ENCODE data around the gene EXOSC7.

DNA sequence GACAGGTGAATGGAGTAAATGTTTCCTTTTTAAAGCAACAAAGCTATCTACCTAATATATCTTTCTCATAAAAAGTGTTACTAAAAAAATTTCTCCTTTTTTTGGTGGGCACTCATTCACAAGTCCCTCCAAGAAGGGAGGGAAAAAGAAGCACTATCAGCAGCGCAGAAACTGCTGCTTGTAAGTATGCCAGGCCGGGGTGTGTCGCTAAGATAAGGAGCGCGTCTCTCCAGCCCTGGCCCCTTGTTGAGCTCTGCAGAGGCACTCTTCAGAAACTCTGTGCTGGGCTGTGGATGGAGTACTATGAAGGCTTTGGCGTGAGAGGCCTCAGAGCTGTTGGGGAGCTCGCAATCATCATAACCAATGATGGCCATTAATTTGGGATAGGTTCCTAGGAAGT is 49.1 kb upstream of the EXOSC7 start:
- TF ChIP-seq, protein P1, sequence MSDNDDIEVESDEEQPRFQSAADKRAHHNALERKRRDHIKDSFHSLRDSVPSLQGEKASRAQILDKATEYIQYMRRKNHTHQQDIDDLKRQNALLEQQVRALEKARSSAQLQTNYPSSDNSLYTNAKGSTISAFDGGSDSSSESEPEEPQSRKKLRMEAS (IDR thresholded peaks at IDR 0.05), result no peak
- TF ChIP-seq, protein P2, sequence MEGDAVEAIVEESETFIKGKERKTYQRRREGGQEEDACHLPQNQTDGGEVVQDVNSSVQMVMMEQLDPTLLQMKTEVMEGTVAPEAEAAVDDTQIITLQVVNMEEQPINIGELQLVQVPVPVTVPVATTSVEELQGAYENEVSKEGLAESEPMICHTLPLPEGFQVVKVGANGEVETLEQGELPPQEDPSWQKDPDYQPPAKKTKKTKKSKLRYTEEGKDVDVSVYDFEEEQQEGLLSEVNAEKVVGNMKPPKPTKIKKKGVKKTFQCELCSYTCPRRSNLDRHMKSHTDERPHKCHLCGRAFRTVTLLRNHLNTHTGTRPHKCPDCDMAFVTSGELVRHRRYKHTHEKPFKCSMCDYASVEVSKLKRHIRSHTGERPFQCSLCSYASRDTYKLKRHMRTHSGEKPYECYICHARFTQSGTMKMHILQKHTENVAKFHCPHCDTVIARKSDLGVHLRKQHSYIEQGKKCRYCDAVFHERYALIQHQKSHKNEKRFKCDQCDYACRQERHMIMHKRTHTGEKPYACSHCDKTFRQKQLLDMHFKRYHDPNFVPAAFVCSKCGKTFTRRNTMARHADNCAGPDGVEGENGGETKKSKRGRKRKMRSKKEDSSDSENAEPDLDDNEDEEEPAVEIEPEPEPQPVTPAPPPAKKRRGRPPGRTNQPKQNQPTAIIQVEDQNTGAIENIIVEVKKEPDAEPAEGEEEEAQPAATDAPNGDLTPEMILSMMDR (IDR thresholded peaks at IDR 0.05; ENCODE audit: low read depth, low read length, missing input control), result no peak
- TF ChIP-seq, protein P3, sequence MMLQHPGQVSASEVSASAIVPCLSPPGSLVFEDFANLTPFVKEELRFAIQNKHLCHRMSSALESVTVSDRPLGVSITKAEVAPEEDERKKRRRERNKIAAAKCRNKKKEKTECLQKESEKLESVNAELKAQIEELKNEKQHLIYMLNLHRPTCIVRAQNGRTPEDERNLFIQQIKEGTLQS (IDR thresholded peaks at IDR 0.05), result no peak
- TF ChIP-seq RAD21 (IDR thresholded peaks at IDR 0.05) (no peak), GABPA (IDR thresholded peaks at IDR 0.05 in 1 of 2, conservative IDR thresholded peaks at IDR 0.05 in 1 of 2) (no peak), YY1 (IDR thresholded peaks at IDR 0.05) (no peak), JUND (IDR thresholded peaks at IDR 0.05) (no peak), EGR1 (IDR thresholded peaks at IDR 0.05; ENCODE audit: low read depth in 2 of 2) (no peak), TAF1 (conservative IDR thresholded peaks at IDR 0.05) (no peak), NR2F2 (IDR thresholded peaks at IDR 0.05) (no peak)
- TF ChIP-seq, protein P4, sequence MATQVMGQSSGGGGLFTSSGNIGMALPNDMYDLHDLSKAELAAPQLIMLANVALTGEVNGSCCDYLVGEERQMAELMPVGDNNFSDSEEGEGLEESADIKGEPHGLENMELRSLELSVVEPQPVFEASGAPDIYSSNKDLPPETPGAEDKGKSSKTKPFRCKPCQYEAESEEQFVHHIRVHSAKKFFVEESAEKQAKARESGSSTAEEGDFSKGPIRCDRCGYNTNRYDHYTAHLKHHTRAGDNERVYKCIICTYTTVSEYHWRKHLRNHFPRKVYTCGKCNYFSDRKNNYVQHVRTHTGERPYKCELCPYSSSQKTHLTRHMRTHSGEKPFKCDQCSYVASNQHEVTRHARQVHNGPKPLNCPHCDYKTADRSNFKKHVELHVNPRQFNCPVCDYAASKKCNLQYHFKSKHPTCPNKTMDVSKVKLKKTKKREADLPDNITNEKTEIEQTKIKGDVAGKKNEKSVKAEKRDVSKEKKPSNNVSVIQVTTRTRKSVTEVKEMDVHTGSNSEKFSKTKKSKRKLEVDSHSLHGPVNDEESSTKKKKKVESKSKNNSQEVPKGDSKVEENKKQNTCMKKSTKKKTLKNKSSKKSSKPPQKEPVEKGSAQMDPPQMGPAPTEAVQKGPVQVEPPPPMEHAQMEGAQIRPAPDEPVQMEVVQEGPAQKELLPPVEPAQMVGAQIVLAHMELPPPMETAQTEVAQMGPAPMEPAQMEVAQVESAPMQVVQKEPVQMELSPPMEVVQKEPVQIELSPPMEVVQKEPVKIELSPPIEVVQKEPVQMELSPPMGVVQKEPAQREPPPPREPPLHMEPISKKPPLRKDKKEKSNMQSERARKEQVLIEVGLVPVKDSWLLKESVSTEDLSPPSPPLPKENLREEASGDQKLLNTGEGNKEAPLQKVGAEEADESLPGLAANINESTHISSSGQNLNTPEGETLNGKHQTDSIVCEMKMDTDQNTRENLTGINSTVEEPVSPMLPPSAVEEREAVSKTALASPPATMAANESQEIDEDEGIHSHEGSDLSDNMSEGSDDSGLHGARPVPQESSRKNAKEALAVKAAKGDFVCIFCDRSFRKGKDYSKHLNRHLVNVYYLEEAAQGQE (IDR thresholded peaks at IDR 0.05), result no peak

Measured in liver (tissue), 3 donors.